Stomach (tissue), 4 donors: ENCODE data around the gene RGL2.

Experiments used
- EP300 ChIP-seq: sonication (generic); formaldehyde crosslinking; IDR thresholded peaks from one replicate; pipeline ENCODE4 v1.6.1; 2017; ENCODE audit warnings: antibody characterized with exemption
- POLR2A ChIP-seq, 4 donors: fragments of 450-650 bp; IDR thresholded peaks; one replicate each; pipeline ENCODE4 v1.6.1; 2016; ENCODE audit warnings: antibody characterized with exemption in 4 of 4, control low read depth in 2 of 4, mild to moderate bottlenecking in 1 of 4, moderate library complexity in 1 of 4
- POLR2AphosphoS5 ChIP-seq, 3 donors: sonication (generic); formaldehyde crosslinking; IDR thresholded peaks; one replicate each; pipeline ENCODE4 v1.6.1; 2016; ENCODE audit warnings: antibody characterized with exemption in 3 of 3
- TF ChIP-seq, protein P1 (sequence below), 7 experiments: fragments of 450-650 bp in 4 of 7; fragments of 200-600 bp in 3 of 7; sonication (generic) in 3 of 7; IDR thresholded peaks; one replicate each; pipeline ENCODE4 v1.5.1; 2016 to 2019; ENCODE audit warnings: antibody characterized with exemption in 7 of 7, control low read depth in 2 of 7, mild to moderate bottlenecking in 1 of 7

DNA sequence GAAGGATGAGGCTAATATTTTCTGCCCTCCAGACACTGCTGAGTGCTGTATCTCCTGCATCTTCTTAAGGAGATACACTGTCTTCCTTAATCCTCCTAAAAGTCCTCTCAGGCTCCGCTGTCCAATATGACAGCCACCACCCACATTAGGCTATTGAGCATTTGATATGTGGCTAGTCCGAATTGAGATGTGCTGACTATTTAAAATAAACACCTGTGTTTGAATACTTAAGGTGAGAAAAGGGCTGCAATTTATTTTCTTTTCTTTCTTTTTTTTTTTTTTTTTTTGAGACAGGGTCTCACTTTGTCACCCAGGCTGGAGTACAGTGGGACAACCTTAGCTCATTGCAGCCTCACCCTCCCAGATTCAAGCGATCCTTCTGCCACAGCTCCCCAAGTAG is 3.1 kb upstream of the RGL2 start:
- TF ChIP-seq, protein P1, sequence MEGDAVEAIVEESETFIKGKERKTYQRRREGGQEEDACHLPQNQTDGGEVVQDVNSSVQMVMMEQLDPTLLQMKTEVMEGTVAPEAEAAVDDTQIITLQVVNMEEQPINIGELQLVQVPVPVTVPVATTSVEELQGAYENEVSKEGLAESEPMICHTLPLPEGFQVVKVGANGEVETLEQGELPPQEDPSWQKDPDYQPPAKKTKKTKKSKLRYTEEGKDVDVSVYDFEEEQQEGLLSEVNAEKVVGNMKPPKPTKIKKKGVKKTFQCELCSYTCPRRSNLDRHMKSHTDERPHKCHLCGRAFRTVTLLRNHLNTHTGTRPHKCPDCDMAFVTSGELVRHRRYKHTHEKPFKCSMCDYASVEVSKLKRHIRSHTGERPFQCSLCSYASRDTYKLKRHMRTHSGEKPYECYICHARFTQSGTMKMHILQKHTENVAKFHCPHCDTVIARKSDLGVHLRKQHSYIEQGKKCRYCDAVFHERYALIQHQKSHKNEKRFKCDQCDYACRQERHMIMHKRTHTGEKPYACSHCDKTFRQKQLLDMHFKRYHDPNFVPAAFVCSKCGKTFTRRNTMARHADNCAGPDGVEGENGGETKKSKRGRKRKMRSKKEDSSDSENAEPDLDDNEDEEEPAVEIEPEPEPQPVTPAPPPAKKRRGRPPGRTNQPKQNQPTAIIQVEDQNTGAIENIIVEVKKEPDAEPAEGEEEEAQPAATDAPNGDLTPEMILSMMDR (IDR thresholded peaks at IDR 0.05) = no peak
- TF ChIP-seq POLR2A (IDR thresholded peaks at IDR 0.05) = no peak
- TF ChIP-seq EP300 = no peak
- TF ChIP-seq POLR2AphosphoS5 (IDR thresholded peaks at IDR 0.05) = no peak
